Measurements from ENCODE around the gene LDLRAD4. TPM values are rescaled to one million over a fixed set of nuclear protein-coding genes. Genes with fewer than 3 reads are reported as not detected.

The LDLRAD4 gene
- total and polyA plus RNA-seq, 2 donors (not counting 1 experiment from before 2014, with no cell fraction given): 13.9 to 35.7 TPM

DNA sequence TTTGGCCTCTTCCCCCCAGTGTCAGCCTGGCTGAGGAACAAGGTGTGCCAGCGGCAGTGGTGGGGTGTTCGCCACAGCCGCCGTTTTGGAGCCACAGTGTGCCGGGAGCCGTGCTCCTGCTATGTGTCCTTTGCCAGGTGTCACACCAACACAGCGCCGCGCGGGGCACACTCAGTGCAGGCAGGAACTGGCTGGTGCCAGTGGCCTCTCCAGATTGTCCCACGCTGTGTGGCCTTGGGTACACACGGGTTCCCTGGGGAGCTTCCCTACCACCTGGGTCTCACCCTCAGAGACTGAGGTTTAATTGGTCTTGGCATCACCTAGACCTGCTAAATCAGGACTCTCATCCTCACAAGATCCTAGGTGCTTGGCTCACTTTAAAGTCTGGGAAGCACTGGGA, 171.6 kb downstream of the LDLRAD4 start:
- Histone ChIP-seq H2AFZ (ENCODE audit: insufficient read depth, low read depth, low read length, poor library complexity, severe bottlenecking) (no peak overlapping the region), H3K36me3 (replicated peaks in 1 of 2; ENCODE audit: control extremely low read depth in 1 of 2, control insufficient read depth in 1 of 2, extremely low read depth in 1 of 2, insufficient read depth in 2 of 2, low read length in 1 of 2) (no peaks in the 10 kb centered on the region), H3K27ac (ENCODE audit: low read length in 2 of 2) (no peak overlapping the region), H3K4me1 (ENCODE audit: control insufficient read depth in 2 of 2, insufficient read depth in 2 of 2, low read length in 2 of 2) (no peaks in the 10 kb centered on the region), H3K27me3 (replicated peaks in 1 of 4; ENCODE audit: control extremely low read depth in 1 of 4, control insufficient read depth in 3 of 4, insufficient read depth in 4 of 4, low read length in 3 of 4) (no peaks in the 10 kb centered on the region), H3K79me2 (ENCODE audit: control insufficient read depth, insufficient read depth, low read length) (no peaks in the 10 kb centered on the region), H3K9me3 (ENCODE audit: control extremely low read depth in 1 of 3, control insufficient read depth in 2 of 3, insufficient read depth in 1 of 3, low read length in 2 of 3) (no peaks in the 10 kb centered on the region), H3K4me2 (replicated peaks; ENCODE audit: low read depth, low read length, poor library complexity, severe bottlenecking) (no peak overlapping the region), H3K9ac (ENCODE audit: low read length) (no peak overlapping the region), H4K20me1 (ENCODE audit: control insufficient read depth, insufficient read depth, low read length, poor library complexity, severe bottlenecking) (no peaks in the 10 kb centered on the region), H3K4me3 (ENCODE audit: control extremely low read depth in 1 of 5, extremely low read depth in 1 of 5, insufficient read depth in 1 of 5, low read depth in 2 of 5, low read length in 4 of 5) (no peak overlapping the region)
- DNase-seq (no peak), ATAC-seq (ENCODE audit: low read depth) (no peak)
- Mint-ChIP-seq H3K27ac (no peak overlapping the region), H3K27me3 (no peaks in the 10 kb centered on the region), H3K9me3 (ENCODE audit: insufficient read depth) (no peaks in the 10 kb centered on the region), H3K4me3 (no peak overlapping the region), H3K4me1 (no peaks in the 10 kb centered on the region)
- CTCF ChIA-PET: no interaction called here
- WGBS (ENCODE audit: insufficient coverage): 88% methylated on average over 12 of the region's 12 CpGs
- POLR2A ChIA-PET: no interaction called here
- intact Hi-C loops (cut with micrococcal nuclease): no loop called here
- TF ChIP-seq, protein P1, sequence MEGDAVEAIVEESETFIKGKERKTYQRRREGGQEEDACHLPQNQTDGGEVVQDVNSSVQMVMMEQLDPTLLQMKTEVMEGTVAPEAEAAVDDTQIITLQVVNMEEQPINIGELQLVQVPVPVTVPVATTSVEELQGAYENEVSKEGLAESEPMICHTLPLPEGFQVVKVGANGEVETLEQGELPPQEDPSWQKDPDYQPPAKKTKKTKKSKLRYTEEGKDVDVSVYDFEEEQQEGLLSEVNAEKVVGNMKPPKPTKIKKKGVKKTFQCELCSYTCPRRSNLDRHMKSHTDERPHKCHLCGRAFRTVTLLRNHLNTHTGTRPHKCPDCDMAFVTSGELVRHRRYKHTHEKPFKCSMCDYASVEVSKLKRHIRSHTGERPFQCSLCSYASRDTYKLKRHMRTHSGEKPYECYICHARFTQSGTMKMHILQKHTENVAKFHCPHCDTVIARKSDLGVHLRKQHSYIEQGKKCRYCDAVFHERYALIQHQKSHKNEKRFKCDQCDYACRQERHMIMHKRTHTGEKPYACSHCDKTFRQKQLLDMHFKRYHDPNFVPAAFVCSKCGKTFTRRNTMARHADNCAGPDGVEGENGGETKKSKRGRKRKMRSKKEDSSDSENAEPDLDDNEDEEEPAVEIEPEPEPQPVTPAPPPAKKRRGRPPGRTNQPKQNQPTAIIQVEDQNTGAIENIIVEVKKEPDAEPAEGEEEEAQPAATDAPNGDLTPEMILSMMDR (IDR thresholded peaks at IDR 0.05): no peak
- TF ChIP-seq EZH2 (IDR thresholded peaks at IDR 0.05; ENCODE audit: borderline replicate concordance, insufficient read depth, low read depth, low read length, poor library complexity, severe bottlenecking): no peak

DNA sequence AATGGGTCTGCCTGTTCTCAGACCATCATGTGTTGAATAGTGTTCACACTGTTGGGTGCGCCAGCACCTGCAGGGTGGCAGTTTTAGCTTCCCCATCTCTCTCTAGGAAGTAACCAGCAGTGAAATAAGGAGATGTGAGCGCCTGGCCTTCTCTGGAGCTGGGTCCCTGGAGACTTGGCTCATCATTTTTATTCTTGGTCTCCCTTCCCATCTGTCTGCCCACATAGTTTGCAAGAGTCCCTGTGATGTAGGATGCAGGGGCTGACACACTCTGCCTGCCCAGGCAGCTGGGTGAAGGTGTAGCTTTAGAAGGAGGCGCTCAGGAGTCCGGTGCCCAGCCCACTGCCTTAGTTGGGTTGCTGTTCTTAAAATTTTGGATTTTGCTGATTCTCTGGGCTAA, 172.2 kb downstream of the LDLRAD4 start:
- ATAC-seq (ENCODE audit: low read depth) (no peak), DNase-seq (no peak)
- Histone ChIP-seq H3K27me3 (replicated peaks in 1 of 4; ENCODE audit: control extremely low read depth in 1 of 4, control insufficient read depth in 3 of 4, insufficient read depth in 4 of 4, low read length in 3 of 4) (no peaks in the 10 kb centered on the region), H3K36me3 (replicated peaks in 1 of 2; ENCODE audit: control extremely low read depth in 1 of 2, control insufficient read depth in 1 of 2, extremely low read depth in 1 of 2, insufficient read depth in 2 of 2, low read length in 1 of 2) (no peaks in the 10 kb centered on the region), H3K9me3 (ENCODE audit: control extremely low read depth in 1 of 3, control insufficient read depth in 2 of 3, insufficient read depth in 1 of 3, low read length in 2 of 3) (no peaks in the 10 kb centered on the region), H2AFZ (ENCODE audit: insufficient read depth, low read depth, low read length, poor library complexity, severe bottlenecking) (no peak overlapping the region), H3K9ac (ENCODE audit: low read length) (no peak overlapping the region), H3K27ac (ENCODE audit: low read length in 2 of 2) (no peak overlapping the region), H3K4me1 (ENCODE audit: control insufficient read depth in 2 of 2, insufficient read depth in 2 of 2, low read length in 2 of 2) (no peaks in the 10 kb centered on the region), H3K79me2 (ENCODE audit: control insufficient read depth, insufficient read depth, low read length) (no peaks in the 10 kb centered on the region), H3K4me2 (replicated peaks; ENCODE audit: low read depth, low read length, poor library complexity, severe bottlenecking) (no peak overlapping the region), H4K20me1 (ENCODE audit: control insufficient read depth, insufficient read depth, low read length, poor library complexity, severe bottlenecking) (no peaks in the 10 kb centered on the region), H3K4me3 (ENCODE audit: control extremely low read depth in 1 of 5, extremely low read depth in 1 of 5, insufficient read depth in 1 of 5, low read depth in 2 of 5, low read length in 4 of 5) (no peak overlapping the region)
- Mint-ChIP-seq H3K27ac (no peak overlapping the region), H3K4me1 (no peaks in the 10 kb centered on the region), H3K4me3 (no peak overlapping the region), H3K9me3 (ENCODE audit: insufficient read depth) (no peaks in the 10 kb centered on the region), H3K27me3 (no peaks in the 10 kb centered on the region)
- ChIA-PET CTCF (no interaction called here), POLR2A (no interaction called here)
- intact Hi-C loops (cut with micrococcal nuclease): no loop called here
- WGBS (ENCODE audit: insufficient coverage): 93% methylated on average over 3 of the region's 4 CpGs
- TF ChIP-seq, protein P1 (IDR thresholded peaks at IDR 0.05): no peak
- no peak for TF ChIP-seq EZH2 (IDR thresholded peaks at IDR 0.05; ENCODE audit: borderline replicate concordance, insufficient read depth, low read depth, low read length, poor library complexity, severe bottlenecking)
